Mesenchymal stem cell (in vitro differentiated cells and primary cell): ENCODE results near the gene MEIS2.
"Not testable (repeated sequence)": the region's sequence is repeated elsewhere in the genome, so short reads cannot be mapped to it uniquely, and the experiment has no call there.

Experiments
- DNase-seq: peaks from one replicate; pipeline ENCODE4 v3.0.0-alpha.2; 2013
- H2AFZ ChIP-seq: one replicate; pipeline ENCODE4 v1.6.1; 2013; ENCODE audit warnings: low read depth, mild to moderate bottlenecking, control low read depth, inconsistent platforms, low read length, moderate library complexity
- H2AK5ac ChIP-seq: 2 replicates; pipeline ENCODE4 v1.6.1; 2013; ENCODE audit warnings: low read length, moderate library complexity, mild to moderate bottlenecking, inconsistent platforms; ENCODE audit not compliant: severe bottlenecking
- H2BK120ac ChIP-seq: one replicate; pipeline ENCODE4 v1.6.1; 2013; ENCODE audit warnings: low read depth, mild to moderate bottlenecking, inconsistent platforms, low read length, moderate library complexity
- H2BK12ac ChIP-seq, 2 experiments: one replicate each; pipeline ENCODE4 v1.6.1; 2013; ENCODE audit warnings: inconsistent platforms in 2 of 2, low read length in 2 of 2, mild to moderate bottlenecking in 2 of 2, moderate library complexity in 2 of 2, control low read depth in 1 of 2
- H2BK15ac ChIP-seq: one replicate; pipeline ENCODE4 v1.6.1; 2013; ENCODE audit warnings: mild to moderate bottlenecking, low read depth, inconsistent platforms; ENCODE audit not compliant: poor library complexity, severe bottlenecking
- H2BK5ac ChIP-seq: 2 replicates; pipeline ENCODE4 v1.6.1; 2013; ENCODE audit warnings: low read depth, mild to moderate bottlenecking, low read length, control low read depth, inconsistent platforms; ENCODE audit not compliant: poor library complexity, severe bottlenecking
- H3K14ac ChIP-seq, 2 experiments: one replicate each; pipeline ENCODE4 v1.6.1; 2013; ENCODE audit warnings: inconsistent platforms in 2 of 2, low read length in 2 of 2, control low read depth in 1 of 2, mild to moderate bottlenecking in 1 of 2, moderate library complexity in 1 of 2
- H3K18ac ChIP-seq, 2 experiments: one replicate each; pipeline ENCODE4 v1.6.1; 2013; ENCODE audit warnings: inconsistent platforms in 2 of 2, low read length in 2 of 2, control low read depth in 1 of 2, low read depth in 1 of 2, mild to moderate bottlenecking in 1 of 2
- H3K23ac ChIP-seq, 2 experiments: one replicate each; pipeline ENCODE4 v1.6.1; 2013; ENCODE audit warnings: inconsistent platforms in 2 of 2, low read length in 2 of 2, mild to moderate bottlenecking in 2 of 2, moderate library complexity in 2 of 2, control low read depth in 1 of 2
- H3K27ac ChIP-seq: 2 replicates; pipeline ENCODE4 v1.5.1; 2013; ENCODE audit warnings: mild to moderate bottlenecking, moderate library complexity, low read length, control low read depth, inconsistent platforms; ENCODE audit not compliant: poor library complexity, severe bottlenecking
- H3K27me3 ChIP-seq, 2 experiments: 2 replicates each; pipeline versions ENCODE4 v1.6.1 to v1.7.0; 2013; ENCODE audit warnings: low read length in 2 of 2, mild to moderate bottlenecking in 2 of 2, moderate library complexity in 2 of 2, control low read depth in 1 of 2, inconsistent platforms in 1 of 2; ENCODE audit not compliant: control insufficient read depth in 1 of 2, insufficient read depth in 1 of 2
- H3K36me3 ChIP-seq, 2 experiments: 2 replicates each; pipeline versions ENCODE4 v1.6.1 to v1.7.0; 2013; ENCODE audit warnings: low read length in 2 of 2, control low read depth in 1 of 2, inconsistent platforms in 1 of 2, low read depth in 1 of 2, mild to moderate bottlenecking in 1 of 2; ENCODE audit not compliant: insufficient read depth in 2 of 2, control insufficient read depth in 1 of 2
- H3K4ac ChIP-seq, 2 experiments: one replicate each; pipeline ENCODE4 v1.6.1; 2013; ENCODE audit warnings: inconsistent platforms in 2 of 2, low read length in 2 of 2, mild to moderate bottlenecking in 2 of 2, moderate library complexity in 2 of 2, control low read depth in 1 of 2, low read depth in 1 of 2
- H3K4me1 ChIP-seq: 2 replicates; pipeline ENCODE4 v1.6.1; 2013; ENCODE audit warnings: low read depth, low read length, control low read depth; ENCODE audit not compliant: control insufficient read depth, insufficient read depth
- H3K4me2 ChIP-seq: 2 replicates; pipeline ENCODE4 v1.6.1; 2013; ENCODE audit warnings: low read length, mild to moderate bottlenecking, inconsistent platforms; ENCODE audit not compliant: poor library complexity, severe bottlenecking
- H3K4me3 ChIP-seq, 2 experiments: 2 replicates each; pipeline versions ENCODE4 v1.5.1 to v1.7.0; 2013; ENCODE audit warnings: low read length in 2 of 2, mild to moderate bottlenecking in 2 of 2, control low read depth in 1 of 2, low read depth in 1 of 2; ENCODE audit not compliant: insufficient read depth in 1 of 2
- H3K79me1 ChIP-seq: replicated peaks from 2 replicates; pipeline ENCODE4 v1.6.1; 2013; ENCODE audit warnings: mild to moderate bottlenecking, control low read depth, low read length, inconsistent platforms; ENCODE audit not compliant: poor library complexity, severe bottlenecking
- H3K9ac ChIP-seq: 2 replicates; pipeline ENCODE4 v1.7.0; 2013; ENCODE audit warnings: mild to moderate bottlenecking, low read length, moderate library complexity
- H3K9me3 ChIP-seq: 2 replicates; pipeline ENCODE4 v1.7.0; 2013; ENCODE audit warnings: mild to moderate bottlenecking, low read length; ENCODE audit not compliant: control insufficient read depth
- H4K8ac ChIP-seq: one replicate; pipeline ENCODE4 v1.6.1; 2013; ENCODE audit warnings: inconsistent platforms, mild to moderate bottlenecking, low read length, moderate library complexity
- H4K91ac ChIP-seq: one replicate; pipeline ENCODE4 v1.6.1; 2013; ENCODE audit warnings: mild to moderate bottlenecking, low read length, inconsistent platforms
- WGBS: methylation state at CpG from one replicate; pipeline ENCODE4 v1.1.7; 2013; ENCODE audit warnings: mixed read lengths; 5-methylcytosine and 5-hydroxymethylcytosine counted together

MEIS2 gene

DNA sequence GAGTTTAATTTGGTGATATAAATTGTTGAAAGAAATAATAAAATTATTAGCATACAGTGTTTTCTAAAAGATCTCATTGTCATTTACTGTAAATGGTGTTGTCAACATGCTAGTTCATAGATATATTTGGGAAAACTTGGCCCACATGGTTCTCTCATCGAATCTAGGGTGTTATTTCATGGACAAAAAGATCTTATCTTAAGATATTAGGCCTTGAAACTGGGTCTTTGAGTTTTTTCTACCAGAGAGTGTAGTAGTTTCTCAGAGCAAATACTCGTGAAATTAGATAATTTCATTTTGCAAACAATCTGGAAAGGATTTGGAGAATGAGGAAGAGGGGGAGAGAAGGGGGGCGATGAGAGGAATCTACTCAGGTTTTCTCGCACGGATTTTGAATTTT lies 107.9 kb downstream of the MEIS2 start:
- H2AFZ ChIP-seq = no peak overlapping the region
- no peak overlapping the region for H3K27ac ChIP-seq
- no peak overlapping the region for H4K8ac ChIP-seq
- no peak overlapping the region for H3K9ac ChIP-seq
- WGBS = 100% methylated on average over 2 of the region's 5 CpGs
- no peak overlapping the region for H4K91ac ChIP-seq
- DNase-seq = no peak
- H3K4me3 ChIP-seq = no peak overlapping the region
- H3K79me1 ChIP-seq = no peaks in the 10 kb centered on the region
- no peak overlapping the region for H2BK15ac ChIP-seq
- H2BK12ac ChIP-seq = no peak overlapping the region
- no peak overlapping the region for H2BK5ac ChIP-seq
- H3K23ac ChIP-seq = no peak overlapping the region
- H3K4me1 ChIP-seq = no peaks in the 10 kb centered on the region
- H3K4me2 ChIP-seq = no peak overlapping the region
- no peak overlapping the region for H3K4ac ChIP-seq
- no peak overlapping the region for H3K18ac ChIP-seq
- H3K14ac ChIP-seq = no peak overlapping the region
- H3K36me3 ChIP-seq = peaks cover 0 to 10% of the 10 kb centered on the region in 2 experiments
- H2BK120ac ChIP-seq = no peak overlapping the region
- no peak overlapping the region for H2AK5ac ChIP-seq
- no peaks in the 10 kb centered on the region for H3K9me3 ChIP-seq
- no peaks in the 10 kb centered on the region for H3K27me3 ChIP-seq

DNA sequence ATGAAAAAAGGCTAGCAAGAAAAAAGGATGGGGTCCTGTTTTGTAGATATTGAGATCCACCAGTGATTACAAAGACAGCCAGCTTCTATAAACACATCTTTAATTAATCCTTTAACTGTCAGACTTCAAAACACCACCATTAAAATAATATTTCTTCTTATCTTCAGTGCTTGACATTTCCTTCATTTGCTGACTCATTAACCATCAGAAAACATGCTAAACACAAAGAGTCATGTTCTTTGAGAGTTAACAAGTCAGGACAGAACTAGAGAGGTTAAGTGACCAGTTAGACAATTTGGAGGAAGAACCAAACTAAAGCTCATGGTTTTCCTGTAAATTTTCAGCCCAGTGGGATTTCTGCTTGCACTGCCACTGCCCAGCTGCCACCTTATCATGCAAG lies 111.4 kb downstream of the MEIS2 start:
- H3K18ac ChIP-seq = no peak overlapping the region
- H2BK5ac ChIP-seq = no peak overlapping the region
- no peak overlapping the region for H2BK120ac ChIP-seq

DNA sequence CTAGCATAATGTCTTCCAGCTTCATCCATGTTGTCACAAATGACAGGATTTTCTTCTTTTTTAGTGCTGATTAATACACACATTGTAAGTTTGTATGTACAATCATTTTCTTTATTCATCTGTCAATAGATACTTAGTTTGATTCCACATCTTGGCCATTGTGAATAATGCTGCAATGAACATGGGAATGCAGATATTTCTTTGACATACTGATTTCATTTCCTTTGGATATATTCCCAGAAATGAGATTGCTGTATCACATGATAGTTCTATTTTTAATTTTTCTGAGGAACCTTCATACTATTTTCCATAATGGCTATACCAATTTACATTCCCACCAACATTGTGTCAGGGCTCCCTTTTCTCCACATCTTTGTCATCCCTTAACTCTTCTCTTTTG lies 117.9 kb downstream of the MEIS2 start:
- Histone ChIP-seq H4K8ac (no peak overlapping the region), H3K4me1 (no peaks in the 10 kb centered on the region), H3K4me3 (no peak overlapping the region), H2BK120ac (no peak overlapping the region), H3K79me1 (peaks cover 2% of the 10 kb centered on the region), H2BK15ac (no peak overlapping the region), H3K27me3 (no peaks in the 10 kb centered on the region), H2BK12ac (no peak overlapping the region), H3K18ac (no peak overlapping the region), H3K9me3 (peaks cover 28% of the 10 kb centered on the region), H3K36me3 (peaks cover 4 to 22% of the 10 kb centered on the region in 2 experiments), H3K14ac (no peak overlapping the region), H4K91ac (no peak overlapping the region), H3K9ac (no peak overlapping the region), H2AFZ (no peak overlapping the region), H3K23ac (no peak overlapping the region), H2AK5ac (no peak overlapping the region), H3K27ac (no peak overlapping the region), H3K4me2 (no peak overlapping the region), H2BK5ac (no peak overlapping the region), H3K4ac (no peak overlapping the region)
- DNase-seq = no peak

More for the DNA sequence above, 111.4 kb downstream of the MEIS2 start:
- DNase-seq = peak; percentile 37
- H3K36me3 ChIP-seq = peaks cover 4 to 22% of the 10 kb centered on the region in 2 experiments
- H3K23ac ChIP-seq = no peak overlapping the region
- H3K4ac ChIP-seq = no peak overlapping the region
- no peak overlapping the region for H2AK5ac ChIP-seq
- no peak overlapping the region for H2BK15ac ChIP-seq
- no peak overlapping the region for H3K4me3 ChIP-seq
- no peak overlapping the region for H3K14ac ChIP-seq
- no peak overlapping the region for H3K27ac ChIP-seq
- no peak overlapping the region for H3K9ac ChIP-seq
- no peak overlapping the region for H4K8ac ChIP-seq
- H4K91ac ChIP-seq = no peak overlapping the region
- no peaks in the 10 kb centered on the region for H3K27me3 ChIP-seq
- no peak overlapping the region for H2BK12ac ChIP-seq
- H3K79me1 ChIP-seq = no peaks in the 10 kb centered on the region
- H3K4me2 ChIP-seq = no peak overlapping the region
- no peaks in the 10 kb centered on the region for H3K4me1 ChIP-seq
- peaks cover 17% of the 10 kb centered on the region for H3K9me3 ChIP-seq
- no peak overlapping the region for H2AFZ ChIP-seq

DNA sequence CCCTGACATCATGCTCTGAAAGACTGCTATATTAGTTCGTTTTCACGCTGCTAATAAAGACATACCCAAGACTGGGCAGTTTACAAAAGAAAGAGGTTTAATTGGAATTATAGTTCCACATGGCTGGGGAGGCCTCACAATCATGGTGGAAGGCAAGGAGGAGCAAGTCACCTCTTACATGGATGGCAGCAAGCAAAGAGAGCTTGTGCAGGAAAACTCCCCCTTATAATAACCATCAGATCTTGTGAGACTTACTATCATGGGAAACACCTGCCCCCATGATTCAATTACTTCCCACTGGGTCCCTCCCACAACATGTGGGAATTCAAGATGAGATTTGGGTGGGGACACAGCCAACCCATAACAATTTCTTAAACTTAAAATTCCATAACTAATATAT lies 120.1 kb downstream of the MEIS2 start:
- H4K91ac ChIP-seq, H3K4me3 ChIP-seq, H3K23ac ChIP-seq, H2BK12ac ChIP-seq, H3K18ac ChIP-seq, H3K4me1 ChIP-seq, H3K4ac ChIP-seq, H2BK5ac ChIP-seq, H3K14ac ChIP-seq, H2BK120ac ChIP-seq, H2AK5ac ChIP-seq, H2BK15ac ChIP-seq, H3K9ac ChIP-seq, H3K36me3 ChIP-seq, H3K79me1 ChIP-seq, DNase-seq, H4K8ac ChIP-seq, H3K27ac ChIP-seq, H3K4me2 ChIP-seq, H3K27me3 ChIP-seq, H2AFZ ChIP-seq: not testable (repeated sequence)
- peaks cover 24% of the 10 kb centered on the region for H3K9me3 ChIP-seq
- WGBS = 100% methylated on average over 2 of the region's 2 CpGs
